K562 (cell line): ENCODE results near the gene RASSF7. TPM values are rescaled to one million over a fixed set of nuclear protein-coding genes. Genes with fewer than 3 reads are reported as not detected.

Experiments
- AFF1 ChIP-seq, 2 experiments: fragments of 450-650 bp; IDR thresholded peaks; 2 replicates each; pipeline ENCODE4 v1.6.1; 2018; ENCODE audit warnings: mild to moderate bottlenecking in 2 of 2, low read depth in 1 of 2; ENCODE audit not compliant: partially characterized antibody in 2 of 2
- CEBPZ ChIP-seq: fragments of 150-350 bp; IDR thresholded peaks from 2 replicates; pipeline ENCODE4 v1.6.1; 2014; ENCODE audit warnings: low read depth, mild to moderate bottlenecking, low read length, borderline replicate concordance
- FIP1L1 ChIP-seq: fragments of 200-400 bp; formaldehyde crosslinking; IDR thresholded peaks from 2 replicates; pipeline ENCODE4 v1.6.1; 2018; ENCODE audit warnings: mild to moderate bottlenecking, low read depth, low read length; ENCODE audit not compliant: poor library complexity, severe bottlenecking
- KAT7 ChIP-seq: sonication (generic); formaldehyde crosslinking; IDR thresholded peaks from 2 replicates; pipeline ENCODE4 v1.8.0; 2022; ENCODE audit warnings: missing genetic modification reagents, mild to moderate bottlenecking, borderline replicate concordance
- NONO ChIP-seq, 2 experiments: fragments of 200-400 bp in 1 of 2; fragments of 450-650 bp in 1 of 2; formaldehyde crosslinking in 1 of 2; IDR thresholded peaks; 2 replicates each; pipeline ENCODE4 v1.6.1; 2017; ENCODE audit warnings: low read depth in 2 of 2, mild to moderate bottlenecking in 2 of 2, moderate library complexity in 2 of 2, low read length in 1 of 2
- RBBP5 ChIP-seq: fragments of 200-600 bp; sonication (generic); IDR thresholded peaks from 2 replicates; pipeline ENCODE4 v1.6.1; 2012; ENCODE audit warnings: borderline replicate concordance, mild to moderate bottlenecking, low read length, control low read depth, inconsistent platforms; ENCODE audit not compliant: insufficient read depth, poor library complexity, severe bottlenecking
- RFX1 ChIP-seq: fragments of 450-650 bp; IDR thresholded peaks from 2 replicates; pipeline ENCODE4 v1.6.1; 2016; ENCODE audit warnings: mild to moderate bottlenecking, moderate library complexity
- RNF2 ChIP-seq: sonication (generic); IDR thresholded peaks from 2 replicates; pipeline ENCODE4 v1.6.1; 2016
- TAF15 ChIP-seq: fragments of 200-400 bp; formaldehyde crosslinking; IDR thresholded peaks from 2 replicates; pipeline ENCODE4 v1.6.1; 2017; ENCODE audit warnings: mild to moderate bottlenecking, low read depth, low read length, moderate library complexity
- ZBTB11 ChIP-seq, 3 experiments: fragments of 200-800 bp in 1 of 3; fragments of 250-450 bp in 1 of 3; fragments of 450-650 bp in 1 of 3; sonication (Bioruptor Pico) in 1 of 3; sonication (Bioruptor generic) in 1 of 3; formaldehyde crosslinking in 1 of 3; IDR thresholded peaks; 2 replicates each; pipeline versions ENCODE4 v1.6.1 to v1.8.0; 2016 to 2022; ENCODE audit warnings: mild to moderate bottlenecking in 2 of 3, missing genetic modification characterization in 2 of 3, missing compliant biosample characterization in 1 of 3, moderate library complexity in 1 of 3
- ZNF511 ChIP-seq: sonication (generic); formaldehyde crosslinking; IDR thresholded peaks from 2 replicates; pipeline ENCODE4 v1.8.0; 2022; ENCODE audit warnings: mild to moderate bottlenecking, missing genetic modification reagents
- polyA plus RNA-seq, 8 experiments: library from polyadenylated mRNA; depleted of rRNA in 4 of 8; stranded (reverse) in 5 of 8; unstranded in 3 of 8; fragments of >200 nt; fragmentation: Nextera tagmentation in 2 of 8; fragmentation: Illumina TruSeq in 1 of 8; extraction: Ambion mirVana in 2 of 8; extraction: Trizol in 1 of 8; gene quantifications; 2 replicates each; pipeline versions ENCODE4 v1.2.1 to v1.2.3, GENCODE V29; 2011 to 2014; ENCODE audit warnings: inconsistent platforms in 1 of 8, missing spikeins in 1 of 8
- total RNA-seq, 7 experiments: library from RNA; depleted of rRNA in 6 of 7; stranded (reverse); fragments of >200 nt in 6 of 7; fragmentation: Illumina TruSeq in 2 of 7; extraction: Trizol in 2 of 7; gene quantifications; 2 replicates each; pipeline versions ENCODE4 v1.2.1 to v1.2.3, GENCODE V29; 2011 to 2021; ENCODE audit warnings: low replicate concordance in 1 of 7

RASSF7 gene
- total and polyA plus RNA-seq, 9 of the 15 experiments (the other 6 are each of a cell fraction or from before 2014, with no cell fraction given): 0.41 to 45.2 (median 18.6) TPM

GRCh38 chr11:534396-535209 is 26.2 kb upstream of the RASSF7 start (continued):
- no peak for TF ChIP-seq CEBPZ
- TF ChIP-seq RNF2: no peak
- no peak for TF ChIP-seq TAF15
- TF ChIP-seq RBBP5: peak; percentile 14
- TF ChIP-seq NONO (IDR thresholded peaks at IDR 0.05; ENCODE audit: low read depth in 2 of 2, low read length in 1 of 2): 0 out of 4 replicates have a peak, but pooled peaks of 1 of the 2 experiments have one; percentile 14
- TF ChIP-seq ZBTB11 (CRISPR knock-in tag; IDR thresholded peaks at IDR 0.05): no peak
- no peak for TF ChIP-seq AFF1 (IDR thresholded peaks at IDR 0.05; ENCODE audit: low read depth in 1 of 2, partially characterized antibody in 2 of 2)
- TF ChIP-seq FIP1L1: peak; percentile 37
- 0 out of 2 replicates have a peak, but pooled peaks have one; percentile 18 for TF ChIP-seq KAT7
- no peak for TF ChIP-seq RFX1
- 0 out of 2 replicates have a peak, but pooled peaks have one; percentile 25 for TF ChIP-seq ZNF511 (CRISPR knock-in tag)
